Islet precursor cell (in vitro differentiated cells): ENCODE results near the gene GPC5.

Source experiments
- DNase-seq: peaks from one replicate; pipeline ENCODE4 v3.0.0-alpha.2; 2018

Gene GPC5

GRCh38 chr13:91904597-91904996, 506.2 kb downstream of the GPC5 start:
- DNase-seq = no peak

GRCh38 chr13:91907398-91907797, 509.0 kb downstream of the GPC5 start:
- DNase-seq = no peak

DNA sequence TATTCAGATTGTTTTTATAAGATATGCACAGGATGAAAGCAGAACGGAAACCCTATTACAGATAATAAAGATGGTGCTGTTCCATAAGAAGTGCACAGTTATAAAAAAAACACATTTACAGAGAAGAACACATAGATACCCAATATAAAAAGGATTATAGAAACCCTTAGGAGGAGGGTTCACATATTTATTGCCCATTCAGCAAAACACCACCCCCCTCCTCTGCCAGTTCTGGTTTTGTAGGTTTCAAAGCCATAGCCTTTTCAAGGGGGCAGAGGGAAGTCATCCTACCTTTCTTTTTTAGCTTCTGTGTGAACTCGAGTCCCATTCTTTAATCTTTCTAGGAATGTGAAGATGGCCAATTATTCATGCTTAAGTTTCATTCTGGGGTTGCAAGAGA, 511.2 kb downstream of the GPC5 start:
- DNase-seq = no peak

DNA sequence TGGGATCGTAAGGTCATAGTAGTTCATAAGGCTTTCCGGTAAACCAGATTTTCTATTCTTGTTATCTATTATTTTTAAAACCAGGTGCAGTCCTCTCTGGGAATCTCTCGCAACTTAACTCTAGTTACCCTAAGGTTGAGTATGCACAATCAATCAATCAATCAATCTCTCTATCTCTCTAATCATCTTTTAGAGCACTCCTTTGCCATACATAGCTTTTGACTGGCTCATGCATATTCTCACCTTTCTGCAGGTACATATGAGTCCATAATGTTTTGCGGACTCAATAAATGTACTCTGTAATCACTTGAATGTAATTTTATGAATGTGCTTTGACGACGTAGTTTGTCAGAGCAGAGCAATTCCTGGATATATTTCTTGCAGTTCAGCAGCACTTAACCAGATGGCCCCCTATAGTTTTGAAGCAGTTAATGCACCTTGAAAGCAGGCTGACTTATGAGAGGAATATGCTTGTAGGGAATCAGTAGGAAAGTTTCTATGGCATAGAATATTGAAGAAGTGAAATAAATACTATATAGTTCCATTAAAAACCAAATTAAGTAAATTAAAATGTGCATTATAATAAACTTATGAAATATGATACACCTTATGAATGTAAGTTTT, 524.7 kb downstream of the GPC5 start:
- no peak for DNase-seq

DNA sequence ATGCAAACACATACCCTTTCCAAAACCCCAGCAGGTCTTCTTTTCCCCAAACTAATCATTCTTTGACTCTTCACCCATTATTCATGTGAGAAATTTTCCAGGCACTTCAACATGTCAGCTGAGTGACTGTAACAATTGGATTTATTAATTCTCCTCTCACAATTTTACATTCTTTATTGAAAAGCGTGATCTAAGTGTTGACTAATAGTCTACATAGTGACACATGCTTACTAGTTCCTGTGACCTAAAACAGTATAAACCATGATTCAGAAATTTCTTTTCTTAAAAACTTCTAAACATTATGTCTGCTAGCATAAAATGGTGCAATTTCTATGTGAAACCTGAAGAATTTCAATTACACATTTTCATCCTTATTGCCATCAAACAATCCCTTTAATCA, 532.3 kb downstream of the GPC5 start:
- DNase-seq = no peak

GRCh38 chr13:91934354-91934753, 535.9 kb downstream of the GPC5 start:
- DNase-seq = no peak

- DNase-seq = no peak
Observed at GRCh38 chr13:91946498-91947070, 548.2 kb downstream of the GPC5 start.

GRCh38 chr13:91948736-91949135, 550.3 kb downstream of the GPC5 start:
- DNase-seq = no peak

DNA sequence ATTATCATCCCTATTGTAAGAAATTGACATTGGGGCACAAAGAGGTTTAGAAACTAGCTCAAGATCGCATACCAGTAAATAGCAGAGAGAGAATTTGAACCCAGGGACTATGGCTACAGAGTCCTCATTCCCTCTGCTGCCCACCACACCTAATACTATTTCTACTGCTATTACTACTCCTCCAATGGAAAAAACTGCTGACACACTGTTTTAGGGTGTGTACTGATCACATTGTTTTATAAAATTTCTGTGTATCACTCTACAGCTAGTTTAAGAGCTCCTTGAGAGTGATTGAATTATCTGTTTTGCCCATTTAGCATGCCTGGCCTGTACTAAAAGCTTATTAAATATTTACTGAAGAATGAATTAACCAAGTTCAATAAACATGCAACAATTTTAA, 552.4 kb downstream of the GPC5 start:
- DNase-seq = no peak

DNA sequence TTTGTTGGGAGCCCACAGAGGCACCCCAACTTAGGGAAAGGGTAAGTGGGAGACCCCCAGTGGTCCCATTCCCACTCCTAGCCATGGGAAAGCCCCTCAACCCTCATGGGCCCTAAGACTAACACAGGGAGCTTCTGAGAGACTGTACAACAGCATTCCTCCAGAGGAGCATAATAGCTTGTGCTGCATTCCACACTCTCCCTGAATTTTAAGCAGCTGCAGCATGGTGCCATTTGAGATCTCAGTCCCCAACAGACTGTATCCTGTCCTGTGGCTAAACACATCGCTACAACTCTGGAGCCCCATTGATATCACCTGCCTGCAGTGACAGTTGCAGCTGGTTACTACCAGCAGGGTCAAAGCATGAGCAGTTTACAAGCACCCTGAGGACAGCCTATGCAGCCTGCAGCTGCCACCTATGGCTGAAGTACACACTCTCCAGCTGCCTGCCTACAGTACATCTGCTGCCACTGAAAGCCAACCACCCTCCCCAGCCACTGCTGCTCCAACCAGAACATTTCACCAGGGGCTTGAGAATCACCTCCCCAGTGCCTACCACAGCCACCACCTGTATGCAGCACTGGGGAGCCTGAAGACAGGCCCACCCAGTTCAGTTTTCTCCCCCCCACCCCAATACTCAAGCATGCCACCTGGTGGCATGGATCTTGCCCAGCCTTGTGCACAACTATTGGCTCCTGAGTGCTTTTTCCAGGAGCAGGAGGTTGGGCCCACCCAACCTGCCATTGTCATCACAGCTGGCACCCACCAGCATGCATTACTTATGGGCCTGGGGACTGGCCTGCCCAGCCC, 557.3 kb downstream of the GPC5 start:
- peak; percentile 52 for DNase-seq

DNA sequence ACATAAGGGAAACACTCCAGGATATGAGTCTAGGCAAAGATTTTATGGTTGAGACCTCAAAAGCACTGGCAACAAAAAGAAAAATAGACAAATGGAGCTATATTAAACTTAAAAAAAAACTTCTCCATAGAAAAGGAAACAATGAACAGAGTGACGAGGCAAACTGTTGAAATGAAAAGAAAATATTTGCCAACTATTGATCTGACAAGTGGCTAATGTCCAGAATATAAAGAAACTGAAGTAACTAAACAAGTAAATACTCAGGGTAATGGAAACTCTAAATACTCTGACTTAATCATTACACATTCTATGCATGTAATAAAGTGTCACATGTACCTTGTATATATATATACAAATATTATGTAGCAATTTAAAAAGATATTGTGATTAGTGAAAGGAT, 562.5 kb downstream of the GPC5 start:
- no peak for DNase-seq

DNA sequence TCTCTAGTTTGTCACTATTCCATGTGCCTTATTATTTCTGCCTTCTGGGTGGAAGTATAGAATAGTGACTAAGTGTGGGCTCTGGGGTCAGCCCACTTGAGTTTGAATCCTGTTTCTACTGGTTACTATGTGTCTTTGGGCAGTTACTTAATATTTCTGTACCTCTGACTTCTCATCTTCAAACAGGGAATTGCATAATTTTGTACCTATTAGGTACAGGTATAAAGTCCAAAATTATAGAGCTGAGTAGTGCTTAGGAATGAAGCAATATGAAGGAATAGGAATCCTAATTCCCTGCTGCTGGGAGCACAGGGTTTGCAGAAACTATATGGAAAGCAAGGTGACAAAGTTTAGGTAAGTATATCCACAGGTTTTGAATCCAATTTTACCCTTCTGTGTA, 564.5 kb downstream of the GPC5 start:
- no peak for DNase-seq

- DNase-seq = no peak
Observed at GRCh38 chr13:91965511-91965910, 567.1 kb downstream of the GPC5 start.

- no peak for DNase-seq
Observed at GRCh38 chr13:91978571-91978970, 580.1 kb downstream of the GPC5 start.

DNA sequence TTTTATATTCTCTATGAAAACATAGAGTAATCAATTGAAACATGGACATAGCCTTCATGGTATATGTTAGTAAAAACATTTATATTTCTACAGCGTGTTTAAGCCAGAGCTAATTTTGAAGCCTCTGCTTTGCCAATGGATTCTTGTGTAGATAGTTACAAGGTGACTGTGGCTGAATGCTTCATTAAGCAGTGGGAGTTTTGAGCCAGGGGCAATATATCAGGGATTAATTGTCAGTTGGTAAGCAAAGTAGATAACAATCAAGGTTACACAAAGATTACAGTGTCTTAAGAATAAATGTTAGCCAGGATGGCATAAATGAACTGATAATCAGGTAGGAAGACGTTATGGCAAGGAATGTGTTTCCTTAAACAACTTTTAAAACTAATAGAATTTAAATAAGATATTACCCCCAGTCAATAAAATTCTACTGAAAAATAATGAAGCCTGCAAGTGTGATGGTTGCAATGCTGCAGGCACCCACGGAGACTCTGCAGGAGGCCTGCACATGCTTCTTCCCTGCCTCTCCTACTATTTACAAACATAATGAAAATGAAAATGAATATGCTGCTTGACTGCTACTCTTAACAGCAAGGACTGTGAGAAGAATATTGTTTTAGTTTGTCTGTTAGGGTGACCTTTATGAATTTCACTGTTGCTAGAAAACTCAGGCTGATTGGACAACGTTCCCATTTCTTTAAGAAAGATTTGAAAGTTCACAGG, 588.5 kb downstream of the GPC5 start:
- DNase-seq = no peak

- no peak for DNase-seq
Observed at GRCh38 chr13:91988331-91988730, 589.9 kb downstream of the GPC5 start.

DNA sequence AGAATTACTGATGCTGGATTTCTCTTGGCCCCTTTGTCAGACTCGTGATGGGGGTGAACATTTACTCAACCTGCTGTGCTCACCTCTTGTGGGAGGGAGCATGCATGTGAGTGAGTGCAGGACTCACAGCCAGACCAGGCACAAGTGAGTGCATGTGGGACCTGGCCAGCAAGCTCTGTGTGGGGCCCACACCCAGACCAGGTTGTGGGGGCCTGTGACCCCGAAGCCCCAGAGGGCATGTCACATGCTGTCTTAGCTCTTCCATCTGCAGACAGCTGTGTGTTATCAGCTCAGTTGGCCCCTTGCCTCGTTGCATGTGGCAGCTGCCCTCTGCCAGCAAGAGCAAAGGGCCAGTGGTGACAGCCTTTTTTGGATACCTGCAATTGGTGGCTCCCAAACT, 614.4 kb downstream of the GPC5 start:
- DNase-seq = no peak

- no peak for DNase-seq
Observed at GRCh38 chr13:92017737-92018136, 619.3 kb downstream of the GPC5 start.

- no peak for DNase-seq
Observed at GRCh38 chr13:92028695-92029094, 630.3 kb downstream of the GPC5 start.

GRCh38 chr13:92029641-92030040, 631.2 kb downstream of the GPC5 start:
- DNase-seq = no peak

DNA sequence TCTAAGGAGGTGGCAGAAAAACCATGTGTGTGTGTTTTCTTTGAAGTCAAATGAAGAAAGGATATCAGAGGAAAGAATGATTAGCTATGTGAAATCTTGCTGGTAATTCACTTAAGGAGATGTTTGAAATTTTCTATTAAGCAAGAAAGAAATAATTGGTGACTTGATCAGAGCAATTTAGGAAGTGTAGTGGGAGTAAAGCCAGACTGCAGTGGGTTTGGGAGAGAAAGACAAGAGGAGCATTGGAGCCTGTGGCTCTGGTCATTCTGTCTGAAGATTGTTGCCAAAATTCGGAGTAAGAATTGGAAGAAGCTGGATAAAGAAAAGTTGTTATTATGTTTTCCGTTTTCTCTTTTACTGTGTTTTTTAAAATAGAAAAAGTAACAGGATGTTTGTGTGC, 640.5 kb downstream of the GPC5 start:
- no peak for DNase-seq

- no peak for DNase-seq
Observed at GRCh38 chr13:92042522-92042921, 644.1 kb downstream of the GPC5 start.

DNA sequence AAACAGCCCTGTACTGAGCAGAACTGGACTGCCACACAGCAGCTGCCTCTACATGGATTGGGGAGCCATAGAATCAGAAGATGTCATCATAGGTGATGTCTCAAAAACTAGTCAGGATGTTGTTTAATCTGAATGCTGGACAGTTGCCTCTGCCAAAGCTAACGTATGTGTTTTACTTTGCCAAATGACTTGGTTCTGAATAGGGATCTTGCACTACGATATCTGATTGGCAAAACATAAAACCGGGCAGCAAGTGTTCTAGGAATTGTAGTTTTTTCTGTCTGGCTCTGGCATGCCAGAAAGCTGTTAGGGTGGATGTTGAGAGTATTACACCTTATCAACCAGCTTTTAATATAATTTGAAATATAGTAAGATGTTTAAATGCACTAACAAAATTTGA, 645.9 kb downstream of the GPC5 start:
- DNase-seq = no peak

DNA sequence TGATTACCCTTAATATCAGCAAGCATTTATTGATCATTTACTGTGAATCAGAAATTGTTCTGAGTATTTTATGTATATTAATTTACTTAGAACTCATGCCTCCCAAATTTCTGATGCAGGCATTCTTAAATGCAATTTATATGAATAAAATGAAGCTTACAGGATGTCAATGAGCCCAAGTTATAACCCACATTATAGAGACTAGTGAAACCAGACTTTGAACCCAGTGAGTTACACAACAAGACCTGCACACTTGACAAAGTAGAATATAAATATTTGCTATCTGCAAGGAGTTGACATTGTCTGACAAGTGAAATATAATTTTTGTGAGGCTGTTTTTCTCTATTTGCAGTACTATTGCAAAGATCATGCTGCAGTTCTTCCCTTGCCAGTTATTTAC, 656.0 kb downstream of the GPC5 start:
- DNase-seq = no peak
